ENCODE data around the gene ANGPTL8. TPM values are rescaled to one million over a fixed set of nuclear protein-coding genes. Genes with fewer than 3 reads are reported as not detected.

The ANGPTL8 gene
- total and polyA plus RNA-seq, 2 experiments from 2014 or later = not detected

- no peak for TF ChIP-seq ZNF462 (CRISPR knock-in tag; IDR thresholded peaks at IDR 0.05)
- no peak for TF ChIP-seq NANOG (IDR thresholded peaks at IDR 0.05; ENCODE audit: borderline replicate concordance)
- TF ChIP-seq ZNF331 (CRISPR knock-in tag; IDR thresholded peaks at IDR 0.05; ENCODE audit: low read depth) = no peak
- no peak for TF ChIP-seq EZH2 (IDR thresholded peaks at IDR 0.05; ENCODE audit: low read depth, unreplicated experiment)
- TF ChIP-seq CREB1 (CRISPR knock-in tag; IDR thresholded peaks at IDR 0.05; ENCODE audit: low read depth) = no peak
- TF ChIP-seq ETS1 (IDR thresholded peaks at IDR 0.05) = no peak
These were observed 5.6 kb downstream of the ANGPTL8 start (continued) for GRCh38 chr19:11244846-11245589.

GRCh38 chr19:11246941-11247340, 7.5 kb downstream of the ANGPTL8 start:
- Mint-ChIP-seq H3K36me3 (ENCODE audit: low read depth) (peaks cover 40% of the 10 kb centered on the region), H3K4me1 (no peaks in the 10 kb centered on the region), H3K27ac (no peak overlapping the region), H3K9me3 (no peaks in the 10 kb centered on the region), H3K27me3 (ENCODE audit: insufficient read depth, low read depth, poor library complexity) (peaks cover 6% of the 10 kb centered on the region), H3K4me3 (no peak overlapping the region)
- no peaks in the 10 kb centered on the region for H3K27me3 ChIP-seq (ENCODE audit: insufficient read depth)
- peaks cover 6% of the 10 kb centered on the region; the same call in 1 of the 2 replicates for H3K36me3 ChIP-seq (ENCODE audit: insufficient read depth)
- H4K20me1 ChIP-seq (replicated peaks; ENCODE audit: insufficient read depth) = no peaks in the 10 kb centered on the region; the same call in 1 of the 2 replicates
- H3K4me3 ChIP-seq = no peak overlapping the region
- H3F3A ChIP-seq (replicated peaks; ENCODE audit: low read depth) = 0 out of 2 replicates have a peak, but pooled peaks cover 3% of the 10 kb centered on the region
- no peaks in the 10 kb centered on the region for H3K9me2 ChIP-seq (ENCODE audit: insufficient read depth)
- no peak overlapping the region for H2AFZ ChIP-seq
- no peak overlapping the region for H3K27ac ChIP-seq (ENCODE audit: low read depth)
- H3K4me1 ChIP-seq (ENCODE audit: insufficient read depth) = no peaks in the 10 kb centered on the region
- DNase-seq (ENCODE audit: low spot score) (no peak), ATAC-seq (no peak)
- H3K79me2 ChIP-seq (replicated peaks; ENCODE audit: insufficient read depth) = no peaks in the 10 kb centered on the region
- H3K4me2 ChIP-seq = no peak overlapping the region
- no peak for TF ChIP-seq ZNF331 (CRISPR knock-in tag; IDR thresholded peaks at IDR 0.05; ENCODE audit: low read depth)
- TF ChIP-seq STAT1 (IDR thresholded peaks at IDR 0.05; ENCODE audit: unreplicated experiment) = no peak
- TF ChIP-seq ZNF114 (CRISPR knock-in tag; IDR thresholded peaks at IDR 0.05) = no peak
- no peak for TF ChIP-seq CREB1 (CRISPR knock-in tag; IDR thresholded peaks at IDR 0.05; ENCODE audit: low read depth)
- no peak for TF ChIP-seq JUNB (IDR thresholded peaks at IDR 0.05; ENCODE audit: unreplicated experiment)
- no peak for TF ChIP-seq ETS1 (IDR thresholded peaks at IDR 0.05)
- TF ChIP-seq POLR2AphosphoS5 (IDR thresholded peaks at IDR 0.05; ENCODE audit: low read depth) = no peak
- no peak for TF ChIP-seq EZH2phosphoT487 (IDR thresholded peaks at IDR 0.05; ENCODE audit: unreplicated experiment)
- no peak for TF ChIP-seq EZH2 (IDR thresholded peaks at IDR 0.05; ENCODE audit: low read depth, unreplicated experiment)
- TF ChIP-seq NANOG (IDR thresholded peaks at IDR 0.05; ENCODE audit: borderline replicate concordance) = no peak
